Liver (tissue), 9 donors: Measurements from ENCODE around the gene OCEL1. TPM values are rescaled to one million over a fixed set of nuclear protein-coding genes. Genes with fewer than 3 reads are reported as not detected.
"Not testable (repeated sequence)": the region's sequence is repeated elsewhere in the genome, so short reads cannot be mapped to it uniquely, and the experiment has no call there.

ENCODE experiments used
- DNase-seq: peaks from one replicate; pipeline ENCODE4 v3.0.0-alpha.2; 2017; ENCODE audit warnings: low spot score
- H3K27ac ChIP-seq, 2 donors: one replicate each; pipeline ENCODE4 v1.7.0; 2013; ENCODE audit warnings: inconsistent platforms in 2 of 2, low read length in 2 of 2, control low read depth in 1 of 2, low read depth in 1 of 2, mild to moderate bottlenecking in 1 of 2
- H3K27me3 ChIP-seq, 4 donors: one replicate each; pipeline versions ENCODE4 v1.6.1 to v1.7.0; 2013; ENCODE audit warnings: low read length in 3 of 4, inconsistent platforms in 1 of 4, mild to moderate bottlenecking in 1 of 4, moderate library complexity in 1 of 4; ENCODE audit not compliant: control insufficient read depth in 4 of 4, insufficient read depth in 4 of 4
- H3K36me3 ChIP-seq, 4 donors: one replicate each; pipeline versions ENCODE4 v1.6.1 to v1.7.0; 2013; ENCODE audit warnings: low read length in 3 of 4, mild to moderate bottlenecking in 3 of 4, low read depth in 1 of 4, moderate library complexity in 1 of 4; ENCODE audit not compliant: control insufficient read depth in 4 of 4, insufficient read depth in 3 of 4
- H3K4me1 ChIP-seq, 4 donors: one replicate each; pipeline versions ENCODE4 v1.6.1 to v1.7.0; 2013; ENCODE audit warnings: low read length in 3 of 4, mild to moderate bottlenecking in 3 of 4, moderate library complexity in 1 of 4; ENCODE audit not compliant: control insufficient read depth in 4 of 4, insufficient read depth in 4 of 4
- H3K4me3 ChIP-seq, 3 donors: one replicate each; pipeline versions ENCODE4 v1.6.1 to v1.7.0; 2013; ENCODE audit warnings: low read length in 3 of 3, control low read depth in 1 of 3, low read depth in 1 of 3, mild to moderate bottlenecking in 1 of 3
- H3K9ac ChIP-seq, 2 donors: one replicate each; pipeline ENCODE4 v1.7.0; 2013; ENCODE audit warnings: low read length in 2 of 2, mild to moderate bottlenecking in 2 of 2, moderate library complexity in 2 of 2, control low read depth in 1 of 2, low read depth in 1 of 2
- H3K9me3 ChIP-seq, 4 donors: one replicate each; pipeline versions ENCODE4 v1.6.1 to v1.7.0; 2013; ENCODE audit warnings: low read length in 3 of 4; ENCODE audit not compliant: control insufficient read depth in 4 of 4
- ATF3 ChIP-seq: IDR thresholded peaks from 2 replicates; pipeline ENCODE4 v1.6.1; 2016; ENCODE audit warnings: antibody characterized with exemption
- EGR1 ChIP-seq, 2 donors: IDR thresholded peaks; 2 replicates each; pipeline ENCODE4 v1.6.1; 2016 to 2018; ENCODE audit warnings: antibody characterized with exemption in 2 of 2, low read depth in 2 of 2
- FOXA1 ChIP-seq: IDR thresholded peaks from 2 replicates; pipeline ENCODE4 v1.6.1; 2016; ENCODE audit warnings: antibody characterized with exemption
- FOXA2 ChIP-seq: IDR thresholded peaks from 2 replicates; pipeline ENCODE4 v1.6.1; 2016; ENCODE audit warnings: antibody characterized with exemption
- GABPA ChIP-seq, 2 donors: IDR thresholded peaks in 1 of 2; conservative IDR thresholded peaks in 1 of 2; 2 replicates each; pipeline ENCODE4 v1.6.1; 2016; ENCODE audit warnings: antibody characterized with exemption in 2 of 2, mild to moderate bottlenecking in 1 of 2, moderate library complexity in 1 of 2
- HNF4A ChIP-seq, 2 donors: conservative IDR thresholded peaks; 2 replicates each; pipeline ENCODE4 v1.6.1; 2016; ENCODE audit warnings: antibody characterized with exemption in 2 of 2, mild to moderate bottlenecking in 2 of 2
- HNF4G ChIP-seq: IDR thresholded peaks from 2 replicates; pipeline ENCODE4 v1.6.1; 2016; ENCODE audit warnings: antibody characterized with exemption
- MAX ChIP-seq: IDR thresholded peaks from 2 replicates; pipeline ENCODE4 v1.6.1; 2016; ENCODE audit warnings: antibody characterized with exemption
- RAD21 ChIP-seq, 2 donors: IDR thresholded peaks; 2 replicates each; pipeline ENCODE4 v1.6.1; 2016; ENCODE audit warnings: antibody characterized with exemption in 2 of 2, mild to moderate bottlenecking in 2 of 2
- REST ChIP-seq: IDR thresholded peaks from 2 replicates; pipeline ENCODE4 v1.6.1; 2016; ENCODE audit warnings: antibody characterized with exemption, mild to moderate bottlenecking
- RXRA ChIP-seq, 2 donors: IDR thresholded peaks; 2 replicates each; pipeline ENCODE4 v1.6.1; 2017 to 2018; ENCODE audit warnings: antibody characterized with exemption in 2 of 2, mild to moderate bottlenecking in 1 of 2
- SP1 ChIP-seq: IDR thresholded peaks from 2 replicates; pipeline ENCODE4 v1.6.1; 2018; ENCODE audit warnings: antibody characterized with exemption, mild to moderate bottlenecking
- TAF1 ChIP-seq: conservative IDR thresholded peaks from 2 replicates; pipeline ENCODE4 v1.6.1; 2016; ENCODE audit warnings: antibody characterized with exemption, mild to moderate bottlenecking
- ZBTB33 ChIP-seq: IDR thresholded peaks from 2 replicates; pipeline ENCODE4 v1.6.1; 2016; ENCODE audit warnings: antibody characterized with exemption
- WGBS: extraction: QIAGEN DNeasy Blood & Tissue Kit; methylation state at CpG from one replicate; pipeline ENCODE4 v1.1.7; 2013; 5-methylcytosine and 5-hydroxymethylcytosine counted together
- polyA plus RNA-seq, 2 donors: library from polyadenylated mRNA; stranded (reverse) in 1 of 2; unstranded in 1 of 2; fragments of 200-250 nt in 1 of 2; fragments of >200 nt in 1 of 2; fragmentation: Nextera tagmentation in 1 of 2; extraction: Ambion mirVana in 1 of 2; gene quantifications; one replicate each; pipeline versions ENCODE4 v1.2.1 to v1.2.3, GENCODE V29; 2013 to 2015
- total RNA-seq, 2 donors: library from RNA; depleted of rRNA; stranded (reverse); fragments of >200 nt; gene quantifications; one replicate each; pipeline ENCODE4 v1.2.3, GENCODE V29; 2014
- donor health status: healthy.
- donor health status: healthy.
- donor health status: healthy.
- donor health status: healthy.
- donor health status: healthy.

The OCEL1 gene
- total and polyA plus RNA-seq, 4 donors, result 4.9 to 32.5 (median 20.8) TPM

- WGBS, result 88% methylated on average over 12 of the region's 12 CpGs
- H3K27ac ChIP-seq, result no peak overlapping the region
- H3K27me3 ChIP-seq, result no peaks in the 10 kb centered on the region
- TF ChIP-seq ZBTB33 (no peak), MAX (no peak), FOXA1 (no peak), GABPA (IDR thresholded peaks at IDR 0.05 in 1 of 2, conservative IDR thresholded peaks at IDR 0.05 in 1 of 2) (no peak), RXRA (IDR thresholded peaks at IDR 0.05) (no peak), SP1 (no peak), HNF4A (conservative IDR thresholded peaks at IDR 0.05) (no peak), TAF1 (no peak), HNF4G (no peak), EGR1 (IDR thresholded peaks at IDR 0.05; ENCODE audit: low read depth in 2 of 2) (no peak), REST (no peak)
- H3K4me1 ChIP-seq, result no peaks in the 10 kb centered on the region
- H3K9ac ChIP-seq, result no peak overlapping the region
- peaks cover 2 to 36% (median 11%) of the 10 kb centered on the region in 4 donors for H3K36me3 ChIP-seq
- H3K4me3 ChIP-seq, result no peak overlapping the region
- H3K9me3 ChIP-seq, result no peaks in the 10 kb centered on the region
- DNase-seq, result no peak
These were observed 41.6 kb upstream of the OCEL1 start for GRCh38 chr19:17184371-17184841.

- Histone ChIP-seq H3K9ac (no peak overlapping the region), H3K4me1 (no peaks in the 10 kb centered on the region), H3K36me3 (peaks cover 2 to 41% (median 12%) of the 10 kb centered on the region in 4 donors), H3K9me3 (no peaks in the 10 kb centered on the region), H3K4me3 (no peak overlapping the region), H3K27ac (no peak overlapping the region), H3K27me3 (no peaks in the 10 kb centered on the region)
- no peak for DNase-seq
- TF ChIP-seq ATF3 (no peak), FOXA2 (no peak), RAD21 (IDR thresholded peaks at IDR 0.05) (no peak), MAX (no peak)
- WGBS, result 91% methylated on average over 8 of the region's 8 CpGs
These were observed 40.4 kb upstream of the OCEL1 start for GRCh38 chr19:17185590-17185989.

GRCh38 chr19:17191736-17192135, 34.3 kb upstream of the OCEL1 start:
- H3K4me3 ChIP-seq, H3K27ac ChIP-seq, H3K9me3 ChIP-seq, DNase-seq, H3K27me3 ChIP-seq, H3K9ac ChIP-seq, H3K4me1 ChIP-seq: not testable (repeated sequence)
- WGBS, result 89% methylated on average over 6 of the region's 6 CpGs
- peaks cover 10 to 63% (median 27%) of the 10 kb centered on the region in 4 donors for H3K36me3 ChIP-seq
